HEK293 (cell line): Measurements from ENCODE around the gene BCR.

Experiments used
- BCL6B ChIP-seq: fragments of 450-650 bp; formaldehyde crosslinking; IDR thresholded peaks from 2 replicates; pipeline ENCODE4 v1.5.1; 2017; ENCODE audit warnings: missing biosample characterization, missing genetic modification characterization
- CTCF ChIP-seq: fragments of 450-650 bp; formaldehyde crosslinking; IDR thresholded peaks from 2 replicates; pipeline ENCODE4 v1.5.1; 2016; ENCODE audit warnings: missing biosample characterization, missing genetic modification characterization
- KLF16 ChIP-seq: fragments of 450-650 bp; formaldehyde crosslinking; IDR thresholded peaks from 2 replicates; pipeline ENCODE4 v1.5.1; 2017; ENCODE audit warnings: missing biosample characterization, missing genetic modification characterization
- SP3 ChIP-seq: fragments of 450-650 bp; formaldehyde crosslinking; IDR thresholded peaks from 2 replicates; pipeline ENCODE4 v1.5.1; 2016; ENCODE audit warnings: missing biosample characterization, missing genetic modification characterization
- ZNF133 ChIP-seq: fragments of 450-650 bp; formaldehyde crosslinking; IDR thresholded peaks from 2 replicates; pipeline ENCODE4 v1.5.1; 2016; ENCODE audit warnings: missing biosample characterization, missing genetic modification characterization
- ZNF449 ChIP-seq: fragments of 450-650 bp; formaldehyde crosslinking; IDR thresholded peaks from 2 replicates; pipeline ENCODE4 v1.5.1; 2017; ENCODE audit warnings: missing biosample characterization, mild to moderate bottlenecking, missing genetic modification characterization, moderate library complexity
- ZNF600 ChIP-seq: fragments of 450-650 bp; formaldehyde crosslinking; IDR thresholded peaks from 2 replicates; pipeline ENCODE4 v1.5.1; 2016; ENCODE audit warnings: missing biosample characterization, missing genetic modification characterization

GRCh38 chr22:23275751-23276150 is 95.4 kb downstream of the BCR start:
- TF ChIP-seq BCL6B (tag by site-specific recombination) = no peak
- no peak for TF ChIP-seq CTCF (tag by site-specific recombination)
- no peak for TF ChIP-seq SP3 (tag by site-specific recombination)
- no peak for TF ChIP-seq KLF16 (tag by site-specific recombination)
- no peak for TF ChIP-seq ZNF449
- no peak for TF ChIP-seq ZNF600 (tag by site-specific recombination)
- no peak for TF ChIP-seq ZNF133 (tag by site-specific recombination)
